HG02588 (cell line): ENCODE results near the gene CDHR2.
"Not testable (repeated sequence)": the region's sequence is repeated elsewhere in the genome, so short reads cannot be mapped to it uniquely, and the experiment has no call there.

Source experiments
- ATAC-seq: cut with Tn5 transposase; IDR thresholded peaks from one replicate; pipeline ENCODE4 v1.9.1; 2021; ENCODE audit warnings: mild to moderate bottlenecking, moderate library complexity; ENCODE audit not compliant: unreplicated experiment

CDHR2 gene

GRCh38 chr5:176541338-176542134 is 7.6 kb upstream of the CDHR2 start:
- no peak for ATAC-seq

- no peak for ATAC-seq
Measured at GRCh38 chr5:176542135-176542595, 7.0 kb upstream of the CDHR2 start.

GRCh38 chr5:176542596-176543427 is 6.3 kb upstream of the CDHR2 start:
- ATAC-seq: peak; percentile 41

- peak; percentile 67 for ATAC-seq
Measured at GRCh38 chr5:176543428-176544182, 5.5 kb upstream of the CDHR2 start.

GRCh38 chr5:176545388-176545736 is 3.8 kb upstream of the CDHR2 start:
- no peak for ATAC-seq

- ATAC-seq: no peak
Measured at GRCh38 chr5:176545737-176546509, 3.2 kb upstream of the CDHR2 start.

GRCh38 chr5:176547802-176548201 is 1.3 kb upstream of the CDHR2 start:
- ATAC-seq: no peak

- no peak for ATAC-seq
Measured at GRCh38 chr5:176549871-176550270, 729 bp downstream of the CDHR2 start.

- no peak for ATAC-seq
Measured at GRCh38 chr5:176550275-176550831, 1.2 kb downstream of the CDHR2 start.

- ATAC-seq: not testable (repeated sequence)
Measured at GRCh38 chr5:176550937-176551336, 1.8 kb downstream of the CDHR2 start.

GRCh38 chr5:176552332-176552869 is 3.3 kb downstream of the CDHR2 start:
- ATAC-seq: no peak

GRCh38 chr5:176553260-176554085 is 4.3 kb downstream of the CDHR2 start:
- no peak for ATAC-seq

- no peak for ATAC-seq
Measured at GRCh38 chr5:176557846-176558245, 8.7 kb downstream of the CDHR2 start.

- no peak for ATAC-seq
Measured at GRCh38 chr5:176559683-176560082, 10.5 kb downstream of the CDHR2 start.

- no peak for ATAC-seq
Measured at GRCh38 chr5:176560364-176560763, 11.2 kb downstream of the CDHR2 start.

- no peak for ATAC-seq
Measured at GRCh38 chr5:176561259-176561658, 12.1 kb downstream of the CDHR2 start.

GRCh38 chr5:176562189-176562588 is 13.0 kb downstream of the CDHR2 start:
- no peak for ATAC-seq

- no peak for ATAC-seq
Measured at GRCh38 chr5:176564002-176564401, 14.9 kb downstream of the CDHR2 start.

GRCh38 chr5:176565760-176566288 is 16.7 kb downstream of the CDHR2 start:
- ATAC-seq: no peak
